Measurements from ENCODE around the gene C9orf50.
A peak's percentile ranks its signal among the peaks of the same experiment; 100 is the strongest.
"Not testable (repeated sequence)": the region's sequence is repeated elsewhere in the genome, so short reads cannot be mapped to it uniquely, and the experiment has no call there.

C9orf50 gene

GRCh38 chr9:129620669-129621295, at the start of gene C9orf50:
Gene C9orf50, minus strand, starts transcription at chr9:129621101. Its CDS starts 527 bp downstream, at chr9:129620574.
- DNase-seq (ENCODE audit: low read depth) = no peak

GRCh38 chr9:129669946-129670345, 49.0 kb upstream of the C9orf50 start:
- no peak for DNase-seq (ENCODE audit: low read depth)

GRCh38 chr9:129669141-129669718, 48.3 kb upstream of the C9orf50 start:
- DNase-seq (ENCODE audit: low read depth) = no peak

GRCh38 chr9:129667850-129668249, 46.9 kb upstream of the C9orf50 start:
- no peak for DNase-seq (ENCODE audit: low read depth)

GRCh38 chr9:129667378-129667777, 46.5 kb upstream of the C9orf50 start:
- DNase-seq (ENCODE audit: low read depth) = no peak

GRCh38 chr9:129666575-129666974, 45.7 kb upstream of the C9orf50 start:
- no peak for DNase-seq (ENCODE audit: low read depth)

GRCh38 chr9:129665814-129666520, 45.1 kb upstream of the C9orf50 start:
- DNase-seq (ENCODE audit: low read depth) = no peak

- peak; percentile 15 for DNase-seq (ENCODE audit: low read depth)
Measured at GRCh38 chr9:129665389-129665775, 44.5 kb upstream of the C9orf50 start, which contains the start of gene PRRX2. Gene PRRX2, plus strand, starts transcription at chr9:129665647. Its CDS starts 221 bp downstream, at chr9:129665868.

GRCh38 chr9:129664746-129665388, 44.0 kb upstream of the C9orf50 start:
- DNase-seq (ENCODE audit: low read depth) = no peak

- DNase-seq (ENCODE audit: low read depth) = not testable (repeated sequence)
Measured at GRCh38 chr9:129662239-129662638, 41.3 kb upstream of the C9orf50 start.

GRCh38 chr9:129661029-129661428, 40.1 kb upstream of the C9orf50 start:
- DNase-seq (ENCODE audit: low read depth) = no peak

- no peak for DNase-seq (ENCODE audit: low read depth)
Measured at GRCh38 chr9:129656795-129657390, 36.0 kb upstream of the C9orf50 start.

- DNase-seq (ENCODE audit: low read depth) = no peak
Measured at GRCh38 chr9:129655696-129656095, 34.8 kb upstream of the C9orf50 start.

- DNase-seq (ENCODE audit: low read depth) = no peak
Measured at GRCh38 chr9:129655154-129655553, 34.3 kb upstream of the C9orf50 start.

- no peak for DNase-seq (ENCODE audit: low read depth)
Measured at GRCh38 chr9:129654554-129655040, 33.7 kb upstream of the C9orf50 start.

GRCh38 chr9:129653823-129654553, 33.1 kb upstream of the C9orf50 start:
- no peak for DNase-seq (ENCODE audit: low read depth)

GRCh38 chr9:129650680-129651235, 29.9 kb upstream of the C9orf50 start:
- DNase-seq (ENCODE audit: low read depth) = no peak

GRCh38 chr9:129649726-129650679, 29.1 kb upstream of the C9orf50 start:
- DNase-seq (ENCODE audit: low read depth) = no peak

GRCh38 chr9:129648764-129649115, 27.8 kb upstream of the C9orf50 start:
- DNase-seq (ENCODE audit: low read depth) = no peak

Data from activated gamma-delta T cell treated with anti-CD3 and anti-CD28 coated beads, Interleukin-2, amount 50 U/mL, for 16 hours (primary cell).